H1 (cell line): ENCODE measurements around the gene MAJIN. TPM values are rescaled to one million over a fixed set of nuclear protein-coding genes. Genes with fewer than 3 reads are reported as not detected.

Experiments
- CTCF ChIA-PET: fragments of 300-600 bp; sonication (Branson Sonifier 250); formaldehyde crosslinking; loops from one replicate; lab custom pipeline; 2021; ENCODE audit not compliant: partially characterized antibody; lab: Charles Lee
- POLR2A ChIA-PET: fragments of 300-600 bp; sonication (Branson Sonifier 250); formaldehyde crosslinking; loops from one replicate; lab custom pipeline; 2021; ENCODE audit warnings: inconsistent platforms; ENCODE audit not compliant: partially characterized antibody; lab: Charles Lee
- DNase-seq, 2 experiments: peaks; one replicate each; pipeline versions ENCODE4 v3.0.0 to v3.0.0-alpha.2; 2010 to 2022; ENCODE audit warnings: low spot score in 2 of 2, low read depth in 1 of 2, mixed read lengths in 1 of 2
- FAIRE-seq: peaks from 2 replicates; lab custom pipeline; 2011; peaks lifted over from hg19 to GRCh38; lab: Jason Lieb, UNC
- H2AFZ ChIP-seq: 2 replicates; pipeline ENCODE4 v1.8.1; 2012; ENCODE audit warnings: low read length, inconsistent platforms
- H2AK5ac ChIP-seq: 2 replicates; pipeline ENCODE4 v1.6.1; 2013; ENCODE audit warnings: low read depth, low read length
- H2BK120ac ChIP-seq: replicated peaks from 2 replicates; pipeline ENCODE3; 2013; ENCODE audit warnings: low read depth, low read length, inconsistent platforms
- H2BK12ac ChIP-seq: 2 replicates; pipeline ENCODE4 v1.6.1; 2013; ENCODE audit warnings: low read depth, low read length
- H2BK15ac ChIP-seq: 2 replicates; pipeline ENCODE4 v1.6.1; 2013; ENCODE audit warnings: low read length
- H2BK20ac ChIP-seq: 2 replicates; pipeline ENCODE4 v1.6.1; 2013; ENCODE audit warnings: low read length
- H2BK5ac ChIP-seq: 2 replicates; pipeline ENCODE4 v1.6.1; 2013; ENCODE audit warnings: low read depth, low read length
- H3K14ac ChIP-seq: 2 replicates; pipeline ENCODE4 v1.6.1; 2013; ENCODE audit warnings: inconsistent platforms; ENCODE audit not compliant: insufficient read length
- H3K18ac ChIP-seq: 2 replicates; pipeline ENCODE4 v1.6.1; 2013; ENCODE audit warnings: low read length; ENCODE audit errors: extremely low read depth
- H3K23ac ChIP-seq: 2 replicates; pipeline ENCODE4 v1.6.1; 2013; ENCODE audit warnings: inconsistent platforms; ENCODE audit not compliant: insufficient read length
- H3K23me2 ChIP-seq: 2 replicates; pipeline ENCODE4 v1.6.1; 2013; ENCODE audit warnings: low read depth, low read length
- H3K27ac ChIP-seq: 2 replicates; pipeline ENCODE4 v1.6.1; 2011; ENCODE audit warnings: low read depth, low read length, inconsistent platforms
- H3K27me3 ChIP-seq, 4 experiments: replicated peaks in 1 of 4; 1 replicate in 1 of 4; 2 replicates in 3 of 4; pipeline versions ENCODE4 v1.6.1 to v1.8.1; 2011 to 2013; ENCODE audit warnings: low read length in 3 of 4, mild to moderate bottlenecking in 3 of 4, inconsistent platforms in 2 of 4, mixed read lengths in 2 of 4, moderate library complexity in 1 of 4; ENCODE audit not compliant: control insufficient read depth in 3 of 4, insufficient read depth in 3 of 4; ENCODE audit errors: extremely low read depth in 1 of 4
- H3K36me3 ChIP-seq, 4 experiments: 2 replicates each; pipeline versions ENCODE4 v1.6.1 to v1.8.1; 2011 to 2013; ENCODE audit warnings: mild to moderate bottlenecking in 4 of 4, low read length in 3 of 4, moderate library complexity in 2 of 4, control low read depth in 1 of 4, inconsistent platforms in 1 of 4; ENCODE audit not compliant: insufficient read depth in 4 of 4, control insufficient read depth in 2 of 4
- H3K4ac ChIP-seq: replicated peaks from 2 replicates; pipeline ENCODE3; 2013; ENCODE audit warnings: low read length, low read depth, mixed read lengths, inconsistent platforms; ENCODE audit not compliant: insufficient read length
- H3K4me1 ChIP-seq, 4 experiments: replicated peaks in 1 of 4; 1 replicate in 1 of 4; 2 replicates in 3 of 4; pipeline versions ENCODE4 v1.6.1 to v1.8.1; 2011 to 2013; ENCODE audit warnings: low read length in 3 of 4, inconsistent platforms in 2 of 4, mixed read lengths in 1 of 4; ENCODE audit not compliant: insufficient read depth in 4 of 4, control insufficient read depth in 3 of 4
- H3K4me2 ChIP-seq, 2 experiments: 2 replicates each; pipeline versions ENCODE4 v1.6.1 to v1.8.1; 2011 to 2013; ENCODE audit warnings: low read depth in 2 of 2, low read length in 2 of 2, control low read depth in 1 of 2, inconsistent platforms in 1 of 2, mild to moderate bottlenecking in 1 of 2; ENCODE audit not compliant: insufficient read depth in 1 of 2
- H3K4me3 ChIP-seq, 4 experiments: fragments of 200-600, 300-600 bp in 1 of 4; sonication (generic), shearing (Covaris generic), sonication (Bioruptor Twin) in 1 of 4; 2 replicates each; pipeline versions ENCODE4 v1.5.1 to v1.8.1; 2011 to 2016; ENCODE audit warnings: low read length in 4 of 4, low read depth in 3 of 4, control low read depth in 2 of 4, inconsistent platforms in 2 of 4, mild to moderate bottlenecking in 2 of 4, mixed read lengths in 1 of 4, moderate library complexity in 1 of 4; ENCODE audit not compliant: insufficient read depth in 2 of 4; ENCODE audit errors: extremely low read depth in 1 of 4
- H3K56ac ChIP-seq: replicated peaks from 2 replicates; pipeline ENCODE3; 2013; ENCODE audit warnings: low read depth, mild to moderate bottlenecking, mixed read lengths, low read length, inconsistent platforms; ENCODE audit not compliant: insufficient read length
- H3K79me1 ChIP-seq: 2 replicates; pipeline ENCODE4 v1.6.1; 2013; ENCODE audit warnings: low read depth, low read length, control low read depth
- H3K79me2 ChIP-seq, 2 experiments: 2 replicates each; pipeline versions ENCODE4 v1.6.1 to v1.8.1; 2012 to 2013; ENCODE audit warnings: low read length in 2 of 2, mild to moderate bottlenecking in 2 of 2, inconsistent platforms in 1 of 2; ENCODE audit not compliant: insufficient read depth in 2 of 2, control insufficient read depth in 1 of 2
- H3K9ac ChIP-seq, 4 experiments: replicated peaks in 1 of 4; 1 replicate in 1 of 4; 2 replicates in 3 of 4; pipeline versions ENCODE4 v1.6.1 to v1.8.1; 2011 to 2013; ENCODE audit warnings: low read depth in 3 of 4, low read length in 3 of 4, control low read depth in 2 of 4, mild to moderate bottlenecking in 2 of 4, moderate library complexity in 2 of 4, inconsistent platforms in 1 of 4; ENCODE audit errors: extremely low read depth in 1 of 4
- H3K9me3 ChIP-seq, 2 experiments: 2 replicates each; pipeline versions ENCODE4 v1.6.1 to v1.8.1; 2012 to 2013; ENCODE audit warnings: mild to moderate bottlenecking in 2 of 2, moderate library complexity in 2 of 2, control low read depth in 1 of 2, inconsistent platforms in 1 of 2, low read depth in 1 of 2, low read length in 1 of 2, mixed read lengths in 1 of 2; ENCODE audit not compliant: insufficient read depth in 2 of 2
- H4K20me1 ChIP-seq, 2 experiments: replicated peaks in 1 of 2; 2 replicates each; pipeline versions ENCODE3 to v1.8.1; 2011 to 2013; ENCODE audit warnings: inconsistent platforms in 2 of 2, low read length in 2 of 2, mild to moderate bottlenecking in 1 of 2; ENCODE audit not compliant: insufficient read depth in 2 of 2, control insufficient read depth in 1 of 2
- H4K5ac ChIP-seq: 2 replicates; pipeline ENCODE4 v1.6.1; 2013; ENCODE audit warnings: low read length, low read depth, mixed read lengths, inconsistent platforms; ENCODE audit not compliant: insufficient read length
- H4K8ac ChIP-seq: 2 replicates; pipeline ENCODE4 v1.8.0; 2013; ENCODE audit warnings: mild to moderate bottlenecking, moderate library complexity, low read length, inconsistent platforms; ENCODE audit not compliant: insufficient read depth; ENCODE audit errors: extremely low read depth
- H4K91ac ChIP-seq: replicated peaks from 2 replicates; pipeline ENCODE3; 2013; ENCODE audit warnings: low read length, mixed read lengths, inconsistent platforms; ENCODE audit not compliant: insufficient read length
- BRCA1 ChIP-seq: IDR thresholded peaks from 2 replicates; pipeline ENCODE4 v1.6.1; 2012; ENCODE audit warnings: low read depth, low read length, improper control_type of control experiment
- SP2 ChIP-seq: IDR thresholded peaks from 2 replicates; pipeline ENCODE4 v1.6.1; 2012; ENCODE audit warnings: mild to moderate bottlenecking, low read length, inconsistent platforms
- WGBS, 2 experiments: shearing (Covaris generic) in 1 of 2; methylation state at CpG; one replicate each; pipeline versions ENCODE4 v1.1.6 to v1.1.7; 2013 to 2015; ENCODE audit warnings: low lambda C conversion rate in 2 of 2, mixed read lengths in 2 of 2, inconsistent platforms in 1 of 2, low coverage in 1 of 2, missing lambda C conversion rate in 1 of 2; ENCODE audit not compliant: insufficient replicate concordance in 2 of 2, insufficient coverage in 1 of 2, insufficient read length in 1 of 2; ENCODE audit errors: extremely low coverage in 1 of 2, missing lambda C conversion rate in 1 of 2; 5-methylcytosine and 5-hydroxymethylcytosine counted together
- polyA plus RNA-seq, 7 experiments: library from polyadenylated mRNA; depleted of rRNA in 3 of 7; stranded (reverse) in 5 of 7; unstranded in 2 of 7; fragments of >200 nt in 5 of 7; fragments of 200-250 nt in 2 of 7; gene quantifications; 1 replicate in 5 of 7; 2 replicates in 1 of 7; 4 replicates in 1 of 7; pipeline versions ENCODE4 v1.2.1 to v1.2.3, GENCODE V29; 2011 to 2013; ENCODE audit warnings: missing spikeins in 2 of 7, mixed read lengths in 2 of 7
- total RNA-seq: library from RNA; stranded (reverse); fragmentation: NEBNext Ultra II Directional; extraction: Animal tissue kit (Norgen Biotek cat#: 25700); gene quantifications from 2 replicates; pipeline ENCODE4 v1.2.1, GENCODE V29; 2021

MAJIN gene
- total and polyA plus RNA-seq, 2 of the 8 experiments (the other 6 are each of a cell fraction or from before 2014, with no cell fraction given): not detected

DNA sequence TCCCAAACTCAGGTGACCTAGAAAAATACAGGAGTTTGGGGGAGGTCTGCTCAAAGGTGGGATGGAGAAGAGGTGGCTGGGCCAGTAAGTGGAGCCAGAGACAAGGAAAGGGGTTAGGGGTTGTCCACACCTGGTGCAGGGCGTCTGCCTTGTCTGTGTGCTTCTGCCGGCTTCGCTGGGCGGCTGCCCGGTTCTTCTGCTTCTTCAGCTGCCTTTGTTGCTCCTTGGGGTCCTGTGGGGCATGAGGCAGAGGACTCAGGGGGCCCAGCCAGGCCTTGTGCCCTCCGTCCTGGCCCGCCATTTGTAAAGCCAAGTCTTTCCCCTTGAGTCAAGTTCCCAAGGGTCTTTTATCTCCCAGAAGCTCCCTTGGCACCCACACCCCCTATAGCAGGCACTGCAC, 22.4 kb upstream of the MAJIN start:
- no peak overlapping the region for H3K23ac ChIP-seq
- H2BK20ac ChIP-seq: no peak overlapping the region
- no peak overlapping the region for H4K91ac ChIP-seq
- ChIA-PET CTCF (interaction anchor here (1.4 to 6.1 kb wide), 3 partner anchors 34 to 146 kb away, joined by 3 to 65 read pairs (median 6); no protein-coding TSS in a partner anchor), POLR2A (no interaction called here)
- no peaks in the 10 kb centered on the region for H3K79me1 ChIP-seq
- H3K9me3 ChIP-seq: no peaks in the 10 kb centered on the region
- H2AK5ac ChIP-seq: no peak overlapping the region
- H3K4me1 ChIP-seq: peaks cover 0 to 9% (median 1%) of the 10 kb centered on the region in 4 experiments; a peak in 2 of 7 replicates
- H2BK120ac ChIP-seq: no peak overlapping the region
- no peaks in the 10 kb centered on the region for H4K20me1 ChIP-seq
- no peak for TF ChIP-seq SP2
- TF ChIP-seq BRCA1: no peak
- no peak overlapping the region for H2BK15ac ChIP-seq
- no peaks in the 10 kb centered on the region for H3K27me3 ChIP-seq
- no peak overlapping the region for H3K4me2 ChIP-seq
- no peak overlapping the region; the same call in 1 of the 2 replicates for H4K8ac ChIP-seq
- no peaks in the 10 kb centered on the region for H3K36me3 ChIP-seq
- 89% methylated on average over 7 of the region's 7 CpGs; no CpG with 5 or more reads in 1 of the 2 experiments for WGBS, 2 experiments
- H3K4ac ChIP-seq: no peak overlapping the region
- no peak overlapping the region for H3K18ac ChIP-seq
- FAIRE-seq (no peak), DNase-seq (no peak)
- no peak overlapping the region for H2BK12ac ChIP-seq
- no peak overlapping the region for H3K27ac ChIP-seq
- no peaks in the 10 kb centered on the region for H3K23me2 ChIP-seq
- no peak overlapping the region for H3K56ac ChIP-seq
- H3K4me3 ChIP-seq: no peak overlapping the region
- no peak overlapping the region for H3K14ac ChIP-seq
- H4K5ac ChIP-seq: no peak overlapping the region
- no peak overlapping the region for H2BK5ac ChIP-seq
- H3K9ac ChIP-seq: no peak overlapping the region
- no peaks in the 10 kb centered on the region for H3K79me2 ChIP-seq
- H2AFZ ChIP-seq: no peak overlapping the region
